ENCODE measurements around the gene MYZAP.

MYZAP gene

DNA sequence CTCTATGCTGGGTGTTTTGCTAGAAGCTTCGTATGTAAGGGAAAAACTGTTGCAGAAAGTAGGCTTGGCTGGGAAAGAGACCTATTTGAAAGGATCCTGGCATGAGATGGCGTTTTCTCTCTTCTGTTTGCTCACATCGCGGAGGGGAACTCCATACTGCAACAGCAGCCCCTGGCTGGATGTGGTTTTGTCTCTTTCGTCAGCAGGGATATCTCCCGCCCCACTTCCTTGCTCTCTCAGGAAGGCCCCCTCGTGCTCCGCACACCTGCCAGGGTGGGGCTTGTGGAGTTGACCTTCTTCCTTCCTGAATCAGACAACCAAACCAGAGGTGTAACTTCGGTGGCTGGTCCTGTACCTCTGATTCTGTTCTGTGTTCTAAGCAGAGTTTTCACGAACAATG, 26.4 kb upstream of the MYZAP start:
- H3K27ac ChIP-seq (replicated peaks), result no peak overlapping the region
- H3K27me3 ChIP-seq (ENCODE audit: insufficient read depth, poor library complexity, severe bottlenecking), result no peaks in the 10 kb centered on the region
- peak in 1 of 2 experiments; percentile 35 for DNase-seq (ENCODE audit: low read depth in 1 of 2, low spot score in 1 of 2)
- TF ChIP-seq, protein P1, sequence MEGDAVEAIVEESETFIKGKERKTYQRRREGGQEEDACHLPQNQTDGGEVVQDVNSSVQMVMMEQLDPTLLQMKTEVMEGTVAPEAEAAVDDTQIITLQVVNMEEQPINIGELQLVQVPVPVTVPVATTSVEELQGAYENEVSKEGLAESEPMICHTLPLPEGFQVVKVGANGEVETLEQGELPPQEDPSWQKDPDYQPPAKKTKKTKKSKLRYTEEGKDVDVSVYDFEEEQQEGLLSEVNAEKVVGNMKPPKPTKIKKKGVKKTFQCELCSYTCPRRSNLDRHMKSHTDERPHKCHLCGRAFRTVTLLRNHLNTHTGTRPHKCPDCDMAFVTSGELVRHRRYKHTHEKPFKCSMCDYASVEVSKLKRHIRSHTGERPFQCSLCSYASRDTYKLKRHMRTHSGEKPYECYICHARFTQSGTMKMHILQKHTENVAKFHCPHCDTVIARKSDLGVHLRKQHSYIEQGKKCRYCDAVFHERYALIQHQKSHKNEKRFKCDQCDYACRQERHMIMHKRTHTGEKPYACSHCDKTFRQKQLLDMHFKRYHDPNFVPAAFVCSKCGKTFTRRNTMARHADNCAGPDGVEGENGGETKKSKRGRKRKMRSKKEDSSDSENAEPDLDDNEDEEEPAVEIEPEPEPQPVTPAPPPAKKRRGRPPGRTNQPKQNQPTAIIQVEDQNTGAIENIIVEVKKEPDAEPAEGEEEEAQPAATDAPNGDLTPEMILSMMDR (IDR thresholded peaks at IDR 0.05; ENCODE audit: insufficient read depth, low read length), result no peak
- TF ChIP-seq SPI1 (IDR thresholded peaks at IDR 0.05; ENCODE audit: borderline replicate concordance, low read depth), result peak; percentile 53; the same call in 1 of the 2 replicates
- no peak overlapping the region for H3K4me3 ChIP-seq (replicated peaks; ENCODE audit: insufficient read depth, low read length)

DNA sequence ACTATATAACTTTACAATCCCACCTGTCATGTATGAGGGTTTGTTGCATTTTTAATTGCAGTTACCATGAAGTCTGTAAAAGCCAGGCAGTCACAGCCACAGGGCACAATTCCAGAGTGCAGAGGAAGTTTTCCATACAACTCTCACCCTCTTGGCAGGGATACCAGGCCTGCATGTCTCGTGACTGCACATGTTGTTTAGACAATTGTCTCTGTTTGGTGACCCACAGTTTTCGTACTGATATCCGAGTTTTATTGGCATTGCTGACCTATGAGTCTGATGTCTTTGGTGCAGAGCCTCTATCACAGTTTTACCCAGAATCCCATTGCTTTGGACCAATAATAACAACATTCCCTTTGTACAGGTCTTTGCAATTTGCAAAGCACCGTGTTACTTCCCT, 24.9 kb upstream of the MYZAP start:
- no peak overlapping the region for H3K4me3 ChIP-seq (replicated peaks; ENCODE audit: insufficient read depth, low read length)
- no peaks in the 10 kb centered on the region for H3K27me3 ChIP-seq (ENCODE audit: insufficient read depth, poor library complexity, severe bottlenecking)
- TF ChIP-seq, protein P1 (IDR thresholded peaks at IDR 0.05; ENCODE audit: insufficient read depth, low read length), result no peak
- TF ChIP-seq GABPA (IDR thresholded peaks at IDR 0.05; ENCODE audit: low read depth) (no peak), SPI1 (IDR thresholded peaks at IDR 0.05; ENCODE audit: borderline replicate concordance, low read depth) (no peak), POLR2AphosphoS5 (IDR thresholded peaks at IDR 0.05; ENCODE audit: low read depth) (no peak)
- TF ChIP-seq, protein P2, sequence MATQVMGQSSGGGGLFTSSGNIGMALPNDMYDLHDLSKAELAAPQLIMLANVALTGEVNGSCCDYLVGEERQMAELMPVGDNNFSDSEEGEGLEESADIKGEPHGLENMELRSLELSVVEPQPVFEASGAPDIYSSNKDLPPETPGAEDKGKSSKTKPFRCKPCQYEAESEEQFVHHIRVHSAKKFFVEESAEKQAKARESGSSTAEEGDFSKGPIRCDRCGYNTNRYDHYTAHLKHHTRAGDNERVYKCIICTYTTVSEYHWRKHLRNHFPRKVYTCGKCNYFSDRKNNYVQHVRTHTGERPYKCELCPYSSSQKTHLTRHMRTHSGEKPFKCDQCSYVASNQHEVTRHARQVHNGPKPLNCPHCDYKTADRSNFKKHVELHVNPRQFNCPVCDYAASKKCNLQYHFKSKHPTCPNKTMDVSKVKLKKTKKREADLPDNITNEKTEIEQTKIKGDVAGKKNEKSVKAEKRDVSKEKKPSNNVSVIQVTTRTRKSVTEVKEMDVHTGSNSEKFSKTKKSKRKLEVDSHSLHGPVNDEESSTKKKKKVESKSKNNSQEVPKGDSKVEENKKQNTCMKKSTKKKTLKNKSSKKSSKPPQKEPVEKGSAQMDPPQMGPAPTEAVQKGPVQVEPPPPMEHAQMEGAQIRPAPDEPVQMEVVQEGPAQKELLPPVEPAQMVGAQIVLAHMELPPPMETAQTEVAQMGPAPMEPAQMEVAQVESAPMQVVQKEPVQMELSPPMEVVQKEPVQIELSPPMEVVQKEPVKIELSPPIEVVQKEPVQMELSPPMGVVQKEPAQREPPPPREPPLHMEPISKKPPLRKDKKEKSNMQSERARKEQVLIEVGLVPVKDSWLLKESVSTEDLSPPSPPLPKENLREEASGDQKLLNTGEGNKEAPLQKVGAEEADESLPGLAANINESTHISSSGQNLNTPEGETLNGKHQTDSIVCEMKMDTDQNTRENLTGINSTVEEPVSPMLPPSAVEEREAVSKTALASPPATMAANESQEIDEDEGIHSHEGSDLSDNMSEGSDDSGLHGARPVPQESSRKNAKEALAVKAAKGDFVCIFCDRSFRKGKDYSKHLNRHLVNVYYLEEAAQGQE (IDR thresholded peaks at IDR 0.05; ENCODE audit: insufficient replicate concordance, low read depth), result no peak
- no peak for DNase-seq (ENCODE audit: low read depth in 1 of 2, low spot score in 1 of 2)
- no peak overlapping the region for H3K27ac ChIP-seq (replicated peaks)

DNA sequence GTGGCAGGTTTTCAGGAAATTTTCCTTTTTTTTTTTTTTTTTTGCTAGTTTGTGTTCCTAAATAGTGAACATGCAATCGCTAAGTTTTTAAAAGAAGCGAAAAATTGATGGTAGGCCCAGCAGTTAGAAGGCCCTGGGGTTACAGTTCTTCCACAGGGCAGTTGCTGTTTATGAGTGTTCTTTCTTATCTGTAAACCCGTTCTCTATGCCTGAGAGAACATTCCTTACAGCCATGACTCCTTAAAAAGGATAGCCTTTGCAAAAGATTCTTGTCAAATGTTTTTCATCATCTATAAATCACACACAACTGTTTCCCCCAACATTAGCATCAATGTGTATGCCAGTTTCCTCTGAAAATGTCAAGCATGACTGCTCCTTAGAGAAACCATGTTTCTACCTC, 23.8 kb upstream of the MYZAP start:
- TF ChIP-seq, protein P2 (IDR thresholded peaks at IDR 0.05; ENCODE audit: insufficient replicate concordance, low read depth), result no peak
- TF ChIP-seq, protein P1 (IDR thresholded peaks at IDR 0.05; ENCODE audit: insufficient read depth, low read length), result no peak
- TF ChIP-seq POLR2AphosphoS5 (IDR thresholded peaks at IDR 0.05; ENCODE audit: low read depth) (no peak), GABPA (IDR thresholded peaks at IDR 0.05; ENCODE audit: low read depth) (no peak), SPI1 (IDR thresholded peaks at IDR 0.05; ENCODE audit: borderline replicate concordance, low read depth) (no peak)
- no peak for DNase-seq (ENCODE audit: low read depth in 1 of 2, low spot score in 1 of 2)
- H3K27me3 ChIP-seq (ENCODE audit: insufficient read depth, poor library complexity, severe bottlenecking), result no peaks in the 10 kb centered on the region
- no peak overlapping the region for H3K4me3 ChIP-seq (replicated peaks; ENCODE audit: insufficient read depth, low read length)
- H3K27ac ChIP-seq (replicated peaks), result no peak overlapping the region

DNA sequence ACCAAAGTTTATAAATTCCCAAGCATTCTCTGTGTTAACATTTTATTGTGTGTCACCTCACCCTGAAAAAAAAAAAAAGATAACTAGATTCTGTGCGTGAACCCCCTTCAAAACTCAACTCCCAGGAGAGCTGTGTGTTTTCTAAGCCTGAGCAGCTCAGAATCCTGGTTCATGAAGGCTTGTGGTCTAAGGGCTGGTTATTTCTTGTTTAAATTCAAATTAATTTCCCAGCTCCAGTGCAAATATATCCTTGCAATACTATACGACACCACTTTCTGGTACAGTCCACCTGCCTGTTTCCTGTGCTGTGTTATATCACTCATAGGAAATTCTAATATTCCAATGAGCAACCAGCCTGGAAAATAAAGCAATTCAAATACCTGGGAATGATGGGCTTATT, 23.4 kb upstream of the MYZAP start:
- no peak overlapping the region for H3K4me3 ChIP-seq (replicated peaks; ENCODE audit: insufficient read depth, low read length)
- no peak for DNase-seq (ENCODE audit: low read depth in 1 of 2, low spot score in 1 of 2)
- H3K27me3 ChIP-seq (ENCODE audit: insufficient read depth, poor library complexity, severe bottlenecking), result no peaks in the 10 kb centered on the region
- H3K27ac ChIP-seq (replicated peaks), result no peak overlapping the region
- TF ChIP-seq, protein P1 (IDR thresholded peaks at IDR 0.05; ENCODE audit: insufficient read depth, low read length), result no peak
- TF ChIP-seq POLR2AphosphoS5 (IDR thresholded peaks at IDR 0.05; ENCODE audit: low read depth) (no peak), SPI1 (IDR thresholded peaks at IDR 0.05; ENCODE audit: borderline replicate concordance, low read depth) (no peak), GABPA (IDR thresholded peaks at IDR 0.05; ENCODE audit: low read depth) (no peak)
- TF ChIP-seq, protein P2 (IDR thresholded peaks at IDR 0.05; ENCODE audit: insufficient replicate concordance, low read depth), result no peak

Data from HL-60 (cell line).